Measurements from ENCODE around the gene VIPR2.

GRCh38 chr7:159137906-159138305 is 6.8 kb downstream of the VIPR2 start:
- TF ChIP-seq CTCF (IDR thresholded peaks at IDR 0.05) (no peak), POLR2A (IDR thresholded peaks at IDR 0.05) (no peak)
